AG10803 (cell line): ENCODE measurements around the gene MAG.

Experiments
- DNase-seq: peaks from one replicate; pipeline ENCODE4 v3.0.0; 2010; ENCODE audit warnings: low read depth
- H3K4me3 ChIP-seq: 2 replicates; pipeline ENCODE4 v1.5.1; 2011; ENCODE audit warnings: mild to moderate bottlenecking, low read length, control low read depth
- CTCF ChIP-seq: conservative IDR thresholded peaks from 2 replicates; pipeline ENCODE4 v1.5.1; 2011; ENCODE audit warnings: mild to moderate bottlenecking, low read length, control low read depth, inconsistent platforms

The MAG gene

GRCh38 chr19:35291916-35292315 lies at the start of gene MAG:
Gene MAG, plus strand, starts transcription at chr19:35292161. Its CDS starts 3,248 bp downstream, at chr19:35295409.
- no peak within 1 kb of the TSS for H3K4me3 ChIP-seq
- DNase-seq: no peak
- no peak for TF ChIP-seq CTCF

- no peak overlapping the region for H3K4me3 ChIP-seq
- no peak for TF ChIP-seq CTCF
- DNase-seq: no peak
Measured at GRCh38 chr19:35246466-35247092, 45.4 kb upstream of the MAG start.

- H3K4me3 ChIP-seq: no peak overlapping the region
- TF ChIP-seq CTCF: no peak
- no peak for DNase-seq
Measured at GRCh38 chr19:35247526-35248309, 44.2 kb upstream of the MAG start.

- DNase-seq: no peak
- no peak within 1 kb of the TSS for H3K4me3 ChIP-seq
- no peak for TF ChIP-seq CTCF
Measured at GRCh38 chr19:35248310-35249145, 43.4 kb upstream of the MAG start, which contains the start of gene LSR. Gene LSR, plus strand, starts transcription at chr19:35249002. Its CDS starts 21 bp downstream, at chr19:35249023.

- no peak for DNase-seq
- TF ChIP-seq CTCF: no peak
- H3K4me3 ChIP-seq: no peak overlapping the region
Measured at GRCh38 chr19:35249146-35249847, 42.7 kb upstream of the MAG start.

- TF ChIP-seq CTCF: no peak
- no peak for DNase-seq
- no peak overlapping the region for H3K4me3 ChIP-seq
Measured at GRCh38 chr19:35249848-35250711, 41.9 kb upstream of the MAG start.
